ENCODE results near the gene GPS2.
"Not testable (repeated sequence)": the region's sequence is repeated elsewhere in the genome, so short reads cannot be mapped to it uniquely, and the experiment has no call there.

GPS2 gene

GRCh38 chr17:7336240-7337175 lies 21.3 kb upstream of the GPS2 start, which contains the start of gene ACAP1:
TSS of gene ACAP1 (plus strand) at chr17:7336529. CDS start at chr17:7336735, 206 bp downstream.
- DNase-seq (ENCODE audit: low read depth, low spot score) = no peak

DNA sequence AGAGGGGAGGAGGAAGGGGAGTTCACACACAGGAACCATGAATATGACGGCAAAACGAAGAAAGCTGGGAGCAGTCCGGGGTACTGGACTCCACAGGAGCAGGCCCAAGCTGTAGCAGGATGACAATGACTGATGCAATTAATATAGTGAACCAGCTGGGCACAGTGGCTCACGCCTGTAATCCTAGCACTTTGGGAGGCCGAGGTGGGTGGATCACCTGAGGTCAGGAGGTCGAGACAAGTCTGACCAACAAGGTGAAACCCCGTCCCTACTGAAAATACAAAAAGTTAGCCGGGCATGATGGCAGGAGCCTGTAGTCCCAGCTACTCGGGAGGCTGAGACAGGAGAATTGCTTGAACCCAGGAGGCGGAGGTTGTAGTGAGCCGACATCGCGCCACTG lies 20.6 kb upstream of the GPS2 start:
- DNase-seq (ENCODE audit: low read depth, low spot score) = not testable (repeated sequence)

DNA sequence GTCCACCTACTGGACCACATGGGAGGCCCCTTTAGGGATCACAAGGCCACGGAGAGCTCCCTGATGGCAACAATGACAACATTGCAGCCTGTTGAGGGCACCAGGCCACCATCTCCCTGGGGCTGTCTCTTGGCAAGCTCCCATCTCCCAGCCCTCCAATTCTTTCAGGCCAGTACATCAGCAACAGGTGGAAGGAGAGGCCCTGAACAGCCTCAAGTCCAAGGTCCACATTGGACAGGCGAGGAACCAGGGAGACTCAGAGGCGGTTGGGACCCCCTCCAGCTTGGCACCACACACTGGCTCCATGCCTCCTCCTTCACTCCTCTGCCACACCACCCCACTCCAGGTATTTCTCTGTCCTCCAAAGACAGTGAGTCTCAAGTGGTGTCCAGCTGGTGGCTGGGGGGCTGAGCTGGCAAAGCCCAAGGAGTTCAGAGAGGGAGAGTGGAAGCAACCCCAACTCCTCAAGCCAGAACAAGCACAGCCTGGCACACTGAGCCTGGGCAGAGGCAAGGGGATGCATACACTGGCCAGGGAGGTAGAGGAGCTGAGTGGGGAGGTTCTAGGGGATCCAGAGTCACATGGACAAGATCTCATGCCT lies 19.9 kb upstream of the GPS2 start:
- no peak for DNase-seq (ENCODE audit: low read depth, low spot score)

GRCh38 chr17:7332600-7333069 lies 17.5 kb upstream of the GPS2 start:
- not testable (repeated sequence) for DNase-seq (ENCODE audit: low read depth, low spot score)

DNA sequence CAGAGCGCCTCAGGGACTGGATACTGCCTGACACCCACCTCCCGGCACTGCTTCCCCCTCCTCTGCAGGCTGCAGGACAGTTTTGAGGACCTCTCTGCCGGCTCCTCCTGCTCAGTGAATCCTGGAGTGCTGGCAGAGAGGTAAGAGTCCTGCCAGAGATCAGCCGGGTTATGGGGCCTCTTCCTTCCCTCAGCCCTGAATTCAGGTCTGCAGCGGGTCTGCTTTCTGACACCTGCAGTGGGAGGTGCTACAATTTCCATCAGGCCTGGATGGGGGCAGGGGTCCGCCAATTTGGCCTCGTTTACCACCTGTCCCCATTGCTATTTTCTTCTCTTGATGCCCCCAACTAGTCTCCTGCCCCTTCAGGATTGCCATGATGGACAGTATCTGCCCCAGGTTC lies 17.0 kb upstream of the GPS2 start:
- no peak for DNase-seq (ENCODE audit: low read depth, low spot score)

- DNase-seq (ENCODE audit: low read depth, low spot score) = no peak
Measured at GRCh38 chr17:7330638-7331015, 15.5 kb upstream of the GPS2 start.

GRCh38 chr17:7329997-7330637 lies 15.0 kb upstream of the GPS2 start:
- DNase-seq (ENCODE audit: low read depth, low spot score) = no peak

DNA sequence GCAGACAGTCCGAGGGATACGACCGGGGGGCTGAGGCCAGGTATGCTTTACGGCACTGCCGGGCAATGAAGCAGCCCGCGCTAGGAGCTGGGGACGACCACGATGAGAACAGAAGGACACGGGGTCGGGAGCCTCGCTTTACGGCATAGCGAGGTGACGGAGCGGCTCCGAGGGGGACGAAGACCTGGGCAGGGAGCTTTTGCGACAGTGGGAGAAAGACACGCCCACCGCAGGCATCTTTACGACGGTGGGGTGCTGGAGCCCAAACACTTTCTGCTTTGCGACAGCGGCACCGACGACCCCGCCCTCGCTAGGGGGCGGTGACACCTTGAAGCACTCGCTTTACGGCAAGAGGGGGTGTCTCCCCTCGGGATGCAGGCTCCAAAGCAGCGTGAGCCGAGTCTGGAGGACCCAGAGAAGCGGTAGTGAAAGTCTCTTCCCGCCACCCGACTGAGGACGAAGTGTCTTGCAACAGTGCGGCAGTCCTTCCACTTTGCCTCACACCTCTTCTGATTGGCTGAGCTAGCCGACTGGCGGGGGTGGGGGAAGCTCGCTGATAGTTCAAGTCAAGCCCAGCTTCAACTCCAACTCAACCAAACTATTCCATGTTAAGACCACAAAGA lies 14.3 kb upstream of the GPS2 start:
- DNase-seq (ENCODE audit: low read depth, low spot score) = peak; percentile 97

DNA sequence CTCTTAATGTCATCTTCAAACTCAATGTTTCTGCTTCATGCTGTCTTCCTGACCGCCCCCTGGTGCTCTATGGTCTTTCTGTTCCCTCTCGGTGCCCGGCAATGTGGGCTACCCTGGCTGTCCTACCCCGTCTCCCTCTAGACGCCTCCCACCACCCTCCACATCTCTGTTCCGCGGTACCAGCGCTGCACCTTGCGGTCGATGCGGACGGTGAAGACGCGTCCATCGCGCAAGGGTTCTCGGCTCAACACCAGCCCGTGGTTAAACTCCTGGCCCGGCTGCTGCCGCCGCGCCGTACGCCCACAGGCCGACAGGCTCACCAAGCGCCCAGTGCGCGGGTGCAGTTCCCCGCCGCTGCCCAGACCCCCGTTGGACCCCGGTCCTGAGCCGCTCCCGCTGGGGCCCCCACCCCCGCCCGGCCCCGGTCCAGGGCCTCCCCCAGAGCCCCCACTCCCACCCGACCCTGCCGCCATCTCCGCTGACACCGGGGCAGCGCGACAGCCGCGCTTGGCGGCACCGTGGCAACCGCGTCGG lies 13.7 kb upstream of the GPS2 start, which contains the start of gene NEURL4:
Gene NEURL4 (minus strand): TSS at position 496 of the 534 bp plus-strand sequence. CDS start 23 bp downstream, at position 473.
- no peak for DNase-seq (ENCODE audit: low read depth, low spot score)

- DNase-seq (ENCODE audit: low read depth, low spot score) = no peak
Measured at GRCh38 chr17:7328009-7328408, 12.8 kb upstream of the GPS2 start.

DNA sequence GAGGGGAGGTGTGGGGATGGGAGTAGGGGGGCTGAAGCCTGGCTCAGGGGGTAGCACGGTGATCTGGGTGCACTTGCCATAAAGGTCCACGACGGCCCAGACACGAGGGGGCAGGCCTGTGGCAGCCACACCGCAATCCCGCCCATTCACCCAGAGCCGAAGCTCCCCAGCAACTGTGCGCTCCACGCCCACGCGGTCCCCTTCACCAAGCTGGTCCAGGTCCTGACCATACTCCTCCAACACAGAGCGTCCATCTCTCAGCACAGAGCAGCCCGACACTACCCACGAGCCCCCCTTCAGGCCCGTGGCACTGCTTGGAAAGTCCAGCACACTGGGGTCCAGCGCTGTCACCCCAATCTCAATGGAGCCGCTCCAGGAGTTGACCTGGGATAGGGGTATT lies 12.3 kb upstream of the GPS2 start:
- no peak for DNase-seq (ENCODE audit: low read depth, low spot score)

DNA sequence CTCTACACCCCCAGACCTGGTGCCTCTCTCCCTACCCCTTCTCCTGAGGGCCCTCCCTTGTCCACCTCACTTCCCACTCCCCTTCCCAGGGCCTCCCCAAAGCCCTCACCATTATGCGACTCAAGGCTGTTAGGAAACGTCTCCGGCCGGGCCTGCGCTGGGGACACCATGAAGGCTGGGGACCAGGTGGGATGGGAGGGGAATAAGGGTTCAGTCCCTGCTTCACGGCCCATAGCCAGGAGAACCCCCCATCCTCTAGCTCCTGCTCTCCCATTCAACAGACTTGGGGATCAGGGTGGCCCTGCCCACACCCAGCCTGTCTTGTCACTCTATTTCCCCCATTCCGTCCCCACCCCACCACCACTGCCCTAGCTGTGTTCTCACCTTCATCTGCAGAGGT lies 11.9 kb upstream of the GPS2 start:
- DNase-seq (ENCODE audit: low read depth, low spot score) = no peak

- DNase-seq (ENCODE audit: low read depth, low spot score) = no peak
Measured at GRCh38 chr17:7326186-7326585, 11.0 kb upstream of the GPS2 start.

- no peak for DNase-seq (ENCODE audit: low read depth, low spot score)
Measured at GRCh38 chr17:7325031-7325528, 9.9 kb upstream of the GPS2 start.

DNA sequence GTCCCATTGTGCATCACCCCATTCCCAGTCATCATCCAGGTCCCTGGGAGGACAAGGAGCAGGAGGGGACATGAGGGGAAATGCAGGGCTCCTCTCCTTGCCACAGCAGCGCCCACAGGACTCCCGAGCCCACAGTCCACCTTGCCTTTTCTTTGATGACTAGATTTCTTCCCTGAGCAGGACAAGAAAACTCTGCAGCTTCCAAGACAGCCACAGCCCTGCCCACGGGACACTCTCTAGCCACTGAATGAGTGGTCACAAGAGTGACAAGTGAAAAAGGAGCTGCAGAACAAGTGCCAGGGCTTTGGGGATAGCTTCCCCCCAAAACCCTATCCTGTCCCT lies 9.2 kb upstream of the GPS2 start:
- DNase-seq (ENCODE audit: low read depth, low spot score) = no peak

- no peak for DNase-seq (ENCODE audit: low read depth, low spot score)
Measured at GRCh38 chr17:7323731-7324437, 8.7 kb upstream of the GPS2 start.

GRCh38 chr17:7322520-7323194 lies 7.5 kb upstream of the GPS2 start:
- DNase-seq (ENCODE audit: low read depth, low spot score) = no peak

- no peak for DNase-seq (ENCODE audit: low read depth, low spot score)
Measured at GRCh38 chr17:7321466-7321865, 6.3 kb upstream of the GPS2 start.

- no peak for DNase-seq (ENCODE audit: low read depth, low spot score)
Measured at GRCh38 chr17:7318121-7318860, 3.1 kb upstream of the GPS2 start.
